Measurements from ENCODE around the gene FGF19.
A peak's percentile ranks its signal among the peaks of the same experiment; 100 is the strongest.
"Not testable (repeated sequence)": the region's sequence is repeated elsewhere in the genome, so short reads cannot be mapped to it uniquely, and the experiment has no call there.

FGF19 gene

GRCh38 chr11:69716891-69717747, 13.3 kb upstream of the FGF19 start:
- no peak for DNase-seq

GRCh38 chr11:69716099-69716498, 12.3 kb upstream of the FGF19 start:
- DNase-seq, result no peak

- DNase-seq, result no peak
Observed at GRCh38 chr11:69715446-69715845, 11.6 kb upstream of the FGF19 start.

- DNase-seq, result peak; percentile 48
Observed at GRCh38 chr11:69711822-69712801, 8.3 kb upstream of the FGF19 start.

GRCh38 chr11:69708736-69709401, 5.0 kb upstream of the FGF19 start:
- no peak for DNase-seq

- DNase-seq, result no peak
Observed at GRCh38 chr11:69707176-69707575, 3.4 kb upstream of the FGF19 start.

GRCh38 chr11:69705901-69706787, 2.3 kb upstream of the FGF19 start:
- DNase-seq, result no peak

GRCh38 chr11:69705351-69705811, 1.6 kb upstream of the FGF19 start:
- DNase-seq, result no peak

GRCh38 chr11:69704508-69705253, 859 bp upstream of the FGF19 start:
- peak; percentile 37 for DNase-seq

GRCh38 chr11:69703453-69703767, 412 bp downstream of the FGF19 start:
- no peak for DNase-seq

GRCh38 chr11:69702769-69703452, 911 bp downstream of the FGF19 start:
- DNase-seq, result no peak

GRCh38 chr11:69702239-69702691, 1.6 kb downstream of the FGF19 start:
- DNase-seq, result no peak

- peak; percentile 55 for DNase-seq
Observed at GRCh38 chr11:69700278-69701140, 3.3 kb downstream of the FGF19 start.

GRCh38 chr11:69699213-69699612, 4.6 kb downstream of the FGF19 start:
- no peak for DNase-seq

- no peak for DNase-seq
Observed at GRCh38 chr11:69698362-69698761, 5.5 kb downstream of the FGF19 start.

GRCh38 chr11:69697861-69698260, 6.0 kb downstream of the FGF19 start:
- DNase-seq, result no peak

- DNase-seq, result no peak
Observed at GRCh38 chr11:69697469-69697843, 6.4 kb downstream of the FGF19 start.

GRCh38 chr11:69696749-69697468, 6.9 kb downstream of the FGF19 start:
- DNase-seq, result no peak

- DNase-seq, result not testable (repeated sequence)
Observed at GRCh38 chr11:69695995-69696394, 7.8 kb downstream of the FGF19 start.

All from hematopoietic multipotent progenitor cell treated with erythropoietin and hydrocortisone succinate and interleukin-3 and kit ligand, for 4 days (in vitro differentiated cells).